DOHH2 (cell line): ENCODE data around the gene MGMT.

Experiments used
- H3F3A ChIP-seq: fragments of 200-600 bp; sonication (generic), shearing (Covaris generic); 2 replicates; pipeline ENCODE4 v1.6.0; 2016; ENCODE audit warnings: antibody characterized with exemption, mild to moderate bottlenecking; ENCODE audit not compliant: control insufficient read depth, insufficient read depth
- H3K27ac ChIP-seq: fragments of 200-600 bp; sonication (generic); 2 replicates; pipeline ENCODE4 v1.5.1; 2014; ENCODE audit warnings: low read depth, mild to moderate bottlenecking, low read length, moderate library complexity
- H3K27me3 ChIP-seq: fragments of 200-600 bp; sonication (generic); 2 replicates; pipeline ENCODE4 v1.6.1; 2014; ENCODE audit warnings: mild to moderate bottlenecking, low read length, mixed read lengths; ENCODE audit not compliant: control insufficient read depth
- H3K36me3 ChIP-seq: fragments of 200-600 bp; sonication (generic); 2 replicates; pipeline ENCODE4 v1.6.1; 2014; ENCODE audit warnings: mild to moderate bottlenecking, low read length, moderate library complexity, mixed read lengths; ENCODE audit not compliant: control insufficient read depth
- H3K4me1 ChIP-seq: fragments of 200-600 bp; sonication (generic); 2 replicates; pipeline ENCODE4 v1.6.1; 2014; ENCODE audit warnings: mild to moderate bottlenecking, low read length, mixed read lengths; ENCODE audit not compliant: control insufficient read depth
- H3K4me2 ChIP-seq: fragments of 200-600 bp; sonication (generic); 2 replicates; pipeline ENCODE4 v1.6.0; 2014; ENCODE audit warnings: mild to moderate bottlenecking, low read length, moderate library complexity
- H3K4me3 ChIP-seq: fragments of 200-600 bp; sonication (generic); 2 replicates; pipeline ENCODE4 v1.5.1; 2014; ENCODE audit warnings: mild to moderate bottlenecking, low read length, mixed read lengths
- H3K79me2 ChIP-seq: fragments of 200-600 bp; sonication (generic); 2 replicates; pipeline ENCODE4 v1.6.1; 2014; ENCODE audit warnings: mild to moderate bottlenecking, low read length, mixed read lengths; ENCODE audit not compliant: control insufficient read depth
- H3K9me2 ChIP-seq: fragments of 200-600 bp; sonication (generic); replicated peaks from 2 replicates; pipeline ENCODE4 v1.6.1; 2014; ENCODE audit warnings: mild to moderate bottlenecking, low read length, mixed read lengths; ENCODE audit not compliant: control insufficient read depth
- H3K9me3 ChIP-seq: fragments of 200-600 bp; sonication (generic); 2 replicates; pipeline ENCODE4 v1.6.1; 2014; ENCODE audit warnings: antibody characterized with exemption, low read length, mixed read lengths; ENCODE audit not compliant: control insufficient read depth, insufficient read depth
- H4K20me1 ChIP-seq: fragments of 200-600 bp; sonication (generic); 2 replicates; pipeline ENCODE4 v1.6.0; 2014; ENCODE audit warnings: low read depth, mild to moderate bottlenecking, antibody characterized with exemption, low read length, moderate library complexity; ENCODE audit not compliant: control insufficient read depth, insufficient read depth
- CTCF ChIP-seq: fragments of 200-600 bp; sonication (generic); IDR thresholded peaks from one replicate; pipeline ENCODE4 v1.5.1; 2014; ENCODE audit warnings: antibody characterized with exemption, mild to moderate bottlenecking, low read depth, low read length; ENCODE audit not compliant: poor library complexity, severe bottlenecking
- EZH2phosphoT487 ChIP-seq: fragments of 200-600 bp; sonication (generic); IDR thresholded peaks from 2 replicates; pipeline ENCODE4 v1.6.1; 2017; ENCODE audit warnings: borderline replicate concordance, mild to moderate bottlenecking, antibody characterized with exemption, low read length, moderate library complexity, mixed read lengths

The MGMT gene

GRCh38 chr10:129741978-129742741, 275.1 kb downstream of the MGMT start:
- Histone ChIP-seq H3K4me1 (peaks cover 6% of the 10 kb centered on the region; the same call in 1 of the 2 replicates), H3K27me3 (no peaks in the 10 kb centered on the region), H3K9me2 (no peaks in the 10 kb centered on the region), H3K4me3 (no peak overlapping the region), H3F3A (no peaks in the 10 kb centered on the region), H3K79me2 (no peaks in the 10 kb centered on the region), H3K27ac (no peak overlapping the region), H3K4me2 (no peak overlapping the region), H3K9me3 (no peaks in the 10 kb centered on the region; the same call in 1 of the 2 replicates), H4K20me1 (no peaks in the 10 kb centered on the region), H3K36me3 (no peaks in the 10 kb centered on the region)
- TF ChIP-seq EZH2phosphoT487 (no peak), CTCF (no peak)

GRCh38 chr10:129742742-129743550, 275.9 kb downstream of the MGMT start:
- H4K20me1 ChIP-seq: no peaks in the 10 kb centered on the region

GRCh38 chr10:129743738-129744133, 276.7 kb downstream of the MGMT start:
- Histone ChIP-seq H3F3A (no peaks in the 10 kb centered on the region), H3K36me3 (no peaks in the 10 kb centered on the region), H4K20me1 (no peaks in the 10 kb centered on the region)

More at GRCh38 chr10:129742742-129743550, 275.9 kb downstream of the MGMT start:
- Histone ChIP-seq H3K79me2 (no peaks in the 10 kb centered on the region), H3F3A (no peaks in the 10 kb centered on the region), H3K9me3 (no peaks in the 10 kb centered on the region; the same call in 1 of the 2 replicates), H3K27me3 (no peaks in the 10 kb centered on the region), H3K4me1 (peaks cover 6% of the 10 kb centered on the region; the same call in 1 of the 2 replicates), H3K9me2 (no peaks in the 10 kb centered on the region), H3K27ac (no peak overlapping the region), H3K36me3 (no peaks in the 10 kb centered on the region), H3K4me3 (no peak overlapping the region), H3K4me2 (no peak overlapping the region)
- TF ChIP-seq EZH2phosphoT487 (no peak), CTCF (no peak)

More at GRCh38 chr10:129743738-129744133, 276.7 kb downstream of the MGMT start:
- peaks cover 6% of the 10 kb centered on the region; the same call in 1 of the 2 replicates for H3K4me1 ChIP-seq
- no peak overlapping the region for H3K4me2 ChIP-seq
- H3K27ac ChIP-seq: no peak overlapping the region
- H3K9me2 ChIP-seq: no peaks in the 10 kb centered on the region
- no peak for TF ChIP-seq EZH2phosphoT487
- no peak for TF ChIP-seq CTCF
- H3K27me3 ChIP-seq: no peaks in the 10 kb centered on the region
- no peaks in the 10 kb centered on the region; the same call in 1 of the 2 replicates for H3K9me3 ChIP-seq
- H3K79me2 ChIP-seq: no peaks in the 10 kb centered on the region
- no peak overlapping the region for H3K4me3 ChIP-seq
